ENCODE results near the gene FAAP20. TPM values are rescaled to one million over a fixed set of nuclear protein-coding genes. Genes with fewer than 3 reads are reported as not detected.

Gene FAAP20
- total RNA-seq, 3 donors from 2014 or later (not counting 1 experiment from before 2014, with no cell fraction given) = 40.3 to 53.0 (median 43.3) TPM

DNA sequence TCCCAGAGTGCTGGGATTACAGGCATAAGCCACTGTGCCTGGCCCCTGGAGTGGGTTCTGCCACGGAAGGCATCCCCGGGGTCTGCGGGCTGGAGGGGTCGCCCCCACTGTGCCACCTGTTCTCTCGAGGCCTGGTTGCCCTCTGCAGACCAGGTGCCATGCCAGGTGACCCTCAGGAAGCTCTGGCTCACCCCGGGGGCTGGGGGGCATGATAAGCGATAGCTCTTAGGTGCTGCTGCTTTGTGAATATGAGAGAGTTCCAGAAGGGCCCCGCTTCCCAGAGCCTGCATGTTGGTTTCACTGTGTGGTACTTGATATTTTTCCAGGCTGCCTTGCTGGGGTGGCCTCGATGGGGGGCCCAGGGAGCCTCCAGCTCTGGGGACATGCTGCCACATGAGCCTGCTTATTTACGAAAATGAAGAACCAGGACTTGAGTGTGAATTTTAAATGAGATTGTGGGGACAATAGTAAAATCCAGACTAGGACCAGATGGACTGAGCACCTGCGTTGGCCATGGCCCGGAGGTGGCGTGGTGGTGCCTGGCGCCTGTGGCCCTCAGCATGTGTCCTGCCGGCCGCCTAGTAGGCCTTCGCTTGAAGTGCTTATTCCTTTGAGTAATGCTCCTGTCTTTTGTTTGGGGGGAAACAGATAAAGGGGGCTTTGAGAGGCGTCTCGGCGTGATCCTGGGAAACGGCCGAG is 40.9 kb upstream of the FAAP20 start:
- H3K4me1 Mint-ChIP-seq = peaks cover 72 to 73% of the 10 kb centered on the region in 2 donors
- DNase-seq (no peak), ATAC-seq (no peak)
- H3K36me3 Mint-ChIP-seq = no peaks in the 10 kb centered on the region
- 90% methylated on average over 22 of the region's 22 CpGs for WGBS (ENCODE audit: insufficient coverage)
- H3K4me3 Mint-ChIP-seq = peak overlapping the region; percentile 93
- peaks cover 98% of the 10 kb centered on the region for H3K4me1 ChIP-seq (ENCODE audit: control insufficient read depth, insufficient read depth, low read length)
- intact Hi-C loops (cut with micrococcal nuclease) = loop anchor here (2.0 kb wide), 3 partner anchors 19 to 65 kb away; no protein-coding TSS in a partner anchor
- H3K9me3 ChIP-seq (ENCODE audit: control insufficient read depth, insufficient read depth, low read length) = no peaks in the 10 kb centered on the region
- H3K27me3 Mint-ChIP-seq (ENCODE audit: low read depth in 2 of 2) = no peaks in the 10 kb centered on the region
- H3K27me3 ChIP-seq (ENCODE audit: control insufficient read depth, insufficient read depth, low read length) = no peaks in the 10 kb centered on the region
- peak overlapping the region; percentile 85 for H3K27ac ChIP-seq (ENCODE audit: low read length)
- H3K27ac Mint-ChIP-seq = peak overlapping the region; percentile 56 to 97
- no peak overlapping the region for H3K4me3 ChIP-seq (ENCODE audit: low read length)
- H3K9me3 Mint-ChIP-seq = no peaks in the 10 kb centered on the region
- H3K36me3 ChIP-seq (ENCODE audit: control insufficient read depth, insufficient read depth, low read length) = no peaks in the 10 kb centered on the region
- TF ChIP-seq, protein P1, sequence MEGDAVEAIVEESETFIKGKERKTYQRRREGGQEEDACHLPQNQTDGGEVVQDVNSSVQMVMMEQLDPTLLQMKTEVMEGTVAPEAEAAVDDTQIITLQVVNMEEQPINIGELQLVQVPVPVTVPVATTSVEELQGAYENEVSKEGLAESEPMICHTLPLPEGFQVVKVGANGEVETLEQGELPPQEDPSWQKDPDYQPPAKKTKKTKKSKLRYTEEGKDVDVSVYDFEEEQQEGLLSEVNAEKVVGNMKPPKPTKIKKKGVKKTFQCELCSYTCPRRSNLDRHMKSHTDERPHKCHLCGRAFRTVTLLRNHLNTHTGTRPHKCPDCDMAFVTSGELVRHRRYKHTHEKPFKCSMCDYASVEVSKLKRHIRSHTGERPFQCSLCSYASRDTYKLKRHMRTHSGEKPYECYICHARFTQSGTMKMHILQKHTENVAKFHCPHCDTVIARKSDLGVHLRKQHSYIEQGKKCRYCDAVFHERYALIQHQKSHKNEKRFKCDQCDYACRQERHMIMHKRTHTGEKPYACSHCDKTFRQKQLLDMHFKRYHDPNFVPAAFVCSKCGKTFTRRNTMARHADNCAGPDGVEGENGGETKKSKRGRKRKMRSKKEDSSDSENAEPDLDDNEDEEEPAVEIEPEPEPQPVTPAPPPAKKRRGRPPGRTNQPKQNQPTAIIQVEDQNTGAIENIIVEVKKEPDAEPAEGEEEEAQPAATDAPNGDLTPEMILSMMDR (IDR thresholded peaks at IDR 0.05) = no peak

DNA sequence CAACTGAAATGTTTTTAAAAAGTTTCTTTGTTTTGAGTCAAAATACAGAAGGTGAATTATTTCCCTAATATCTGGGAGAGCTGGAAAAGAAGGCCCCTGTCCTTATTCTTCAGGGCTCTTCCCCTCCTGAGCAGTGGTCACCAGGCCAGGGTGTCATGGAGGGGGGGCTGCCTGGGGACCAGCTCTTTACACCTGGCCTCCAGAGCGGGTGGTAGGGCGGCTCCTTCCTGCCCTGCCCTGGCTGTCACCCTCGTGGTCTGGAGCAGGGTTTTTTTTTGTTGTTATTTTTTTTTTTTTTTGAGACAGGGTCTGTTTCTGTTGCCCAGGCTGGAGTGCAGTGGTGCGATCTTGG is 40.2 kb upstream of the FAAP20 start:
- Mint-ChIP-seq H3K27me3 (ENCODE audit: low read depth in 2 of 2) (no peaks in the 10 kb centered on the region), H3K9me3 (no peaks in the 10 kb centered on the region), H3K4me1 (peaks cover 66 to 70% of the 10 kb centered on the region in 2 donors), H3K4me3 (peak overlapping the region; percentile 93), H3K36me3 (no peaks in the 10 kb centered on the region), H3K27ac (peak overlapping the region; percentile 88 to 97)
- Histone ChIP-seq H3K4me3 (ENCODE audit: low read length) (no peak overlapping the region), H3K36me3 (ENCODE audit: control insufficient read depth, insufficient read depth, low read length) (no peaks in the 10 kb centered on the region), H3K27ac (ENCODE audit: low read length) (peak overlapping the region; percentile 85), H3K9me3 (ENCODE audit: control insufficient read depth, insufficient read depth, low read length) (no peaks in the 10 kb centered on the region), H3K4me1 (ENCODE audit: control insufficient read depth, insufficient read depth, low read length) (peaks cover 98% of the 10 kb centered on the region), H3K27me3 (ENCODE audit: control insufficient read depth, insufficient read depth, low read length) (no peaks in the 10 kb centered on the region)
- intact Hi-C loops (cut with micrococcal nuclease) = loop anchor here (2.0 to 5.0 kb wide), 4 partner anchors 20 to 66 kb away; no protein-coding TSS in a partner anchor
- TF ChIP-seq, protein P1 (IDR thresholded peaks at IDR 0.05) = no peak
- ATAC-seq (peak; percentile 46 to 64 (median 49)), DNase-seq (peak in 1 of 2 donors; percentile 70)
- 3% methylated on average over 3 of the region's 4 CpGs for WGBS (ENCODE audit: insufficient coverage)

DNA sequence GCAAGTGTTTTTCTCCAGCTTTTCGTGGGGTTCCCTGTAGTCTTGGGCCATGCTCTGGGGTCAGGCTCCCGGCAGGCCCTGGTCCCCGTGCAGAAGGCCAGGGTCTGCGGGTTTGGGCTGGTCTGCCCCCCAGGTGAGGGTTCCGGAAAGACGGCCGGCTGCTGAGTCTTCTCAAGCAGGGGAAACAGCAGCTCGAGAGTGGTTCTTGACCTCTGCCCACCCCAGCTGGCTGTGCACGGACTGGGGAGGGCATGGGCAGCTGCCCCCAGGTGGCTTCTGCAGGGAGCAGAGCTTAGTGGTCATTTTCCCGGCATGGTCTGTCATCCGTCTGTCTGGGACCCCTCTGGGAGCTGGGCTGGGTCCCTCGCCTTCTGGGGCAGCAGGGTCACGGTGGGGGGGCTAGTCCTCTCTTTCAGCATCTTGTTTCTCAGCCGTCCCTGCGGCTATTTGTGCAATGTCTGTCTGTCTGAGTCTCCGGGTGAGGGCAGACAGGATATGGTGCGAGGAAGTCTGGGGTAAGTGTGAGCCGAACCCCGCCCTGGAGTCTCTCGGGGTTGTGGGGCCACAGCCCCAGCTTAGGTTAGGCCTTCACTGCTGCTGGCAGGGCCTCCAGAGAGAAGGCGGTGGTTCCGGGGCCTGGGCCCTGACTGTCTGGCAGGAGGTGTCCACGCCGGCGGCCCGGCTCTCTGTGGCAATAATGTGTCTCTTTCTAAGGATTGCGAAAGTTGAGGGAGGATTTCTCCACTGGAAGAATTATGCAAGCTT is 39.6 kb upstream of the FAAP20 start:
- peak overlapping the region; percentile 16 for H3K4me3 ChIP-seq (ENCODE audit: low read length)
- DNase-seq (peak; percentile 76 to 92), ATAC-seq (peak; percentile 75 to 89 (median 77))
- Mint-ChIP-seq H3K4me3 (peak overlapping the region; percentile 93), H3K27ac (peak overlapping the region; percentile 88 to 97), H3K36me3 (no peaks in the 10 kb centered on the region), H3K27me3 (ENCODE audit: low read depth in 2 of 2) (no peaks in the 10 kb centered on the region), H3K4me1 (peaks cover 61 to 70% of the 10 kb centered on the region in 2 donors), H3K9me3 (no peaks in the 10 kb centered on the region)
- H3K9me3 ChIP-seq (ENCODE audit: control insufficient read depth, insufficient read depth, low read length) = no peaks in the 10 kb centered on the region
- no peaks in the 10 kb centered on the region for H3K27me3 ChIP-seq (ENCODE audit: control insufficient read depth, insufficient read depth, low read length)
- 13% methylated on average over 27 of the region's 27 CpGs for WGBS (ENCODE audit: insufficient coverage)
- TF ChIP-seq, protein P1 (IDR thresholded peaks at IDR 0.05) = no peak
- H3K36me3 ChIP-seq (ENCODE audit: control insufficient read depth, insufficient read depth, low read length) = no peaks in the 10 kb centered on the region
- H3K27ac ChIP-seq (ENCODE audit: low read length) = peak overlapping the region; percentile 85
- intact Hi-C loops (cut with micrococcal nuclease) = loop anchor here (2.0 to 5.0 kb wide), 4 partner anchors 21 to 67 kb away; no protein-coding TSS in a partner anchor
- H3K4me1 ChIP-seq (ENCODE audit: control insufficient read depth, insufficient read depth, low read length) = peaks cover 98% of the 10 kb centered on the region
